B cell (primary cell): Measurements from ENCODE around the gene PPP2R3A. TPM values are rescaled to one million over a fixed set of nuclear protein-coding genes. Genes with fewer than 3 reads are reported as not detected.
"Not testable (repeated sequence)": the region's sequence is repeated elsewhere in the genome, so short reads cannot be mapped to it uniquely, and the experiment has no call there.

Experiments
- ATAC-seq: fragments of 200-7000 bp; cut with Tn5 transposase; one replicate; pipeline ENCODE4 v1.10.0; 2021; ENCODE audit warnings: low read depth, mild to moderate bottlenecking, moderate number of reproducible peaks, moderate library complexity
- CTCF ChIA-PET: fragments of 350-600 bp; sonication (Branson Sonifier 250); formaldehyde crosslinking; loops from one replicate; lab custom pipeline; 2021; ENCODE audit warnings: antibody characterized with exemption, inconsistent platforms; lab: Charles Lee
- POLR2A ChIA-PET: fragments of 350-600 bp; sonication (Branson Sonifier 250); formaldehyde crosslinking; loops from one replicate; lab custom pipeline; 2021; ENCODE audit warnings: antibody characterized with exemption; lab: Charles Lee
- DNase-seq: peaks from one replicate; pipeline ENCODE4 v3.0.0; 2013
- H2AFZ ChIP-seq: 2 replicates; pipeline ENCODE4 v1.6.1; 2012; ENCODE audit warnings: mild to moderate bottlenecking, low read depth, low read length; ENCODE audit not compliant: insufficient read depth, poor library complexity, severe bottlenecking
- H3K27ac ChIP-seq, 2 donors: 1 replicate in 1 of 2; 2 replicates in 1 of 2; pipeline ENCODE4 v1.5.1; 2012 to 2013; ENCODE audit warnings: low read length in 2 of 2, mild to moderate bottlenecking in 2 of 2, moderate library complexity in 1 of 2
- H3K27me3 ChIP-seq, 4 experiments: fragments of 200-600 bp in 1 of 4; sonication (generic) in 1 of 4; replicated peaks in 1 of 4; 1 replicate in 2 of 4; 2 replicates in 2 of 4; pipeline versions ENCODE4 v1.6.1 to v1.7.0; 2013 to 2016; ENCODE audit warnings: low read length in 3 of 4, mild to moderate bottlenecking in 2 of 4, mixed read lengths in 1 of 4, moderate library complexity in 1 of 4; ENCODE audit not compliant: insufficient read depth in 4 of 4, control insufficient read depth in 3 of 4; ENCODE audit errors: control extremely low read depth in 1 of 4
- H3K36me3 ChIP-seq, 2 experiments: replicated peaks in 1 of 2; 1 replicate in 1 of 2; 2 replicates in 1 of 2; pipeline versions ENCODE4 v1.6.1 to v1.7.1; 2013; ENCODE audit warnings: low read length in 1 of 2; ENCODE audit not compliant: insufficient read depth in 2 of 2, control insufficient read depth in 1 of 2; ENCODE audit errors: control extremely low read depth in 1 of 2, extremely low read depth in 1 of 2
- H3K4me1 ChIP-seq, 2 donors: fragments of 200-600 bp in 1 of 2; sonication (generic) in 1 of 2; 1 replicate in 1 of 2; 2 replicates in 1 of 2; pipeline versions ENCODE4 v1.5.1 to v1.6.1; 2013 to 2017; ENCODE audit warnings: low read length in 2 of 2; ENCODE audit not compliant: control insufficient read depth in 2 of 2, insufficient read depth in 2 of 2
- H3K4me2 ChIP-seq: replicated peaks from 2 replicates; pipeline ENCODE3; 2012; ENCODE audit warnings: mild to moderate bottlenecking, low read depth, low read length; ENCODE audit not compliant: poor library complexity, severe bottlenecking
- H3K4me3 ChIP-seq, 5 experiments: fragments of 200-600 bp in 1 of 5; sonication (generic) in 1 of 5; 1 replicate in 3 of 5; 2 replicates in 2 of 5; pipeline versions ENCODE4 v1.5.1 to v1.7.0; 2011 to 2016; ENCODE audit warnings: low read length in 4 of 5, mild to moderate bottlenecking in 4 of 5, low read depth in 2 of 5, control low read depth in 1 of 5, moderate library complexity in 1 of 5; ENCODE audit not compliant: insufficient read depth in 1 of 5; ENCODE audit errors: control extremely low read depth in 1 of 5, extremely low read depth in 1 of 5
- H3K79me2 ChIP-seq: fragments of 200-600 bp; sonication (generic); one replicate; pipeline ENCODE4 v1.6.0; 2016; ENCODE audit warnings: low read length; ENCODE audit not compliant: control insufficient read depth, insufficient read depth
- H3K9ac ChIP-seq: fragments of 200-600 bp; sonication (generic); 2 replicates; pipeline ENCODE4 v1.6.1; 2017; ENCODE audit warnings: mild to moderate bottlenecking, low read length, moderate library complexity
- H3K9me3 ChIP-seq, 3 donors: one replicate each; pipeline versions ENCODE4 v1.6.1 to v1.7.1; 2013; ENCODE audit warnings: low read length in 2 of 3; ENCODE audit not compliant: control insufficient read depth in 2 of 3, insufficient read depth in 1 of 3; ENCODE audit errors: control extremely low read depth in 1 of 3
- H4K20me1 ChIP-seq: 2 replicates; pipeline ENCODE4 v1.6.0; 2012; ENCODE audit warnings: mild to moderate bottlenecking, low read length; ENCODE audit not compliant: insufficient read depth, control insufficient read depth, poor library complexity, severe bottlenecking
- H3K27ac Mint-ChIP-seq: one replicate; pipeline ENCODE4 v1.8.0; 2021; ENCODE audit warnings: mixed read lengths
- H3K27me3 Mint-ChIP-seq: one replicate; pipeline ENCODE4 v1.8.0; 2021; ENCODE audit warnings: mixed read lengths
- H3K4me1 Mint-ChIP-seq: one replicate; pipeline ENCODE4 v1.8.0; 2021; ENCODE audit warnings: mixed read lengths
- H3K4me3 Mint-ChIP-seq: one replicate; pipeline ENCODE4 v1.8.0; 2021; ENCODE audit warnings: mixed read lengths
- H3K9me3 Mint-ChIP-seq: one replicate; pipeline ENCODE4 v1.8.0; 2022; ENCODE audit warnings: mixed read lengths; ENCODE audit not compliant: insufficient read depth
- EZH2 ChIP-seq: IDR thresholded peaks from 2 replicates; pipeline ENCODE4 v1.6.1; 2012; ENCODE audit warnings: borderline replicate concordance, low read depth, mild to moderate bottlenecking, moderate library complexity, low read length; ENCODE audit not compliant: insufficient read depth, poor library complexity, severe bottlenecking
- WGBS: methylation state at CpG from one replicate; pipeline ENCODE4 v1.1.5; 2013; ENCODE audit warnings: missing lambda C conversion rate; ENCODE audit not compliant: insufficient coverage; 5-methylcytosine and 5-hydroxymethylcytosine counted together
- intact Hi-C: fragments of 100-400 bp; cut with micrococcal nuclease; formaldehyde crosslinking; loops from one replicate; pipeline ENCODE4 v1.10.0; 2022
- polyA plus RNA-seq: library from polyadenylated mRNA; depleted of rRNA; stranded (reverse); fragments of >200 nt; gene quantifications from 2 replicates; pipeline ENCODE4 v1.2.3, GENCODE V29; 2012
- total RNA-seq, 2 donors: library from RNA; stranded (reverse); fragments of 120-200 nt in 1 of 2; gene quantifications; 1 replicate in 1 of 2; 2 replicates in 1 of 2; pipeline versions ENCODE4 v1.2.3 to v1.2.4, GENCODE V29; 2013 to 2022
- TF ChIP-seq, protein P1 (sequence below): fragments of 200-600 bp; IDR thresholded peaks from one replicate; pipeline ENCODE4 v1.8.0; 2022; ENCODE audit warnings: antibody characterized with exemption, mild to moderate bottlenecking

The PPP2R3A gene
- total and polyA plus RNA-seq, 2 donors (not counting 1 experiment from before 2014, with no cell fraction given), result 0.03 to 0.22 TPM

DNA sequence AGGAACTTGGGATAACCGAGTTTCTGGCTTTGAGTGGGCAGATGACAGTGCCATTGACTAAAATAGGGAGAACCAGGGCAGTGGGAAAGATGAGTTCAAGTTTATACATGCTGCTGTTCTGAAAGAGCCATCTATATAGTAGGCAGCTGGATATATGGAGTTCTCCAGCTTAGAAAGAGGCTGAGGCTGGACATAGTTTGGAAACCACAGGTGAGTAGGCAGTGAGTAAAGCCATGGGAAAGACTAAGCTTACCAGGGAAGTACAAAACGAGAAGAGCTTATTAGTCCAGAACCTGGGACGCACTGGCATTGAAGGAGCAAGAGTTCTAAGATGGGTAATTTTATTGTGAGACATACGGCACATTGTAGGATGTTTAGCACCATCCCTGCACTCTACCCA is 176.4 kb downstream of the PPP2R3A start:
- TF ChIP-seq, protein P1, sequence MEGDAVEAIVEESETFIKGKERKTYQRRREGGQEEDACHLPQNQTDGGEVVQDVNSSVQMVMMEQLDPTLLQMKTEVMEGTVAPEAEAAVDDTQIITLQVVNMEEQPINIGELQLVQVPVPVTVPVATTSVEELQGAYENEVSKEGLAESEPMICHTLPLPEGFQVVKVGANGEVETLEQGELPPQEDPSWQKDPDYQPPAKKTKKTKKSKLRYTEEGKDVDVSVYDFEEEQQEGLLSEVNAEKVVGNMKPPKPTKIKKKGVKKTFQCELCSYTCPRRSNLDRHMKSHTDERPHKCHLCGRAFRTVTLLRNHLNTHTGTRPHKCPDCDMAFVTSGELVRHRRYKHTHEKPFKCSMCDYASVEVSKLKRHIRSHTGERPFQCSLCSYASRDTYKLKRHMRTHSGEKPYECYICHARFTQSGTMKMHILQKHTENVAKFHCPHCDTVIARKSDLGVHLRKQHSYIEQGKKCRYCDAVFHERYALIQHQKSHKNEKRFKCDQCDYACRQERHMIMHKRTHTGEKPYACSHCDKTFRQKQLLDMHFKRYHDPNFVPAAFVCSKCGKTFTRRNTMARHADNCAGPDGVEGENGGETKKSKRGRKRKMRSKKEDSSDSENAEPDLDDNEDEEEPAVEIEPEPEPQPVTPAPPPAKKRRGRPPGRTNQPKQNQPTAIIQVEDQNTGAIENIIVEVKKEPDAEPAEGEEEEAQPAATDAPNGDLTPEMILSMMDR, result no peak
- TF ChIP-seq EZH2, result no peak
- ATAC-seq (no peak), DNase-seq (no peak)
- H3K27me3 Mint-ChIP-seq, result no peaks in the 10 kb centered on the region
- Histone ChIP-seq H3K9me3 (no peaks in the 10 kb centered on the region), H3K4me2 (no peak overlapping the region), H3K4me3 (no peak overlapping the region), H3K27ac (no peak overlapping the region), H3K27me3 (no peaks in the 10 kb centered on the region), H3K79me2 (no peaks in the 10 kb centered on the region), H4K20me1 (peaks cover 8% of the 10 kb centered on the region), H3K36me3 (no peaks in the 10 kb centered on the region), H2AFZ (no peak overlapping the region), H3K4me1 (no peaks in the 10 kb centered on the region), H3K9ac (no peak overlapping the region)
- H3K4me3 Mint-ChIP-seq, result no peak overlapping the region
- POLR2A ChIA-PET, result no interaction called here
- no peaks in the 10 kb centered on the region for H3K9me3 Mint-ChIP-seq
- 86% methylated on average over 2 of the region's 4 CpGs for WGBS
- H3K4me1 Mint-ChIP-seq, result peaks cover 5% of the 10 kb centered on the region
- intact Hi-C loops, result no loop called here
- H3K27ac Mint-ChIP-seq, result no peak overlapping the region
- CTCF ChIA-PET, result no interaction called here

DNA sequence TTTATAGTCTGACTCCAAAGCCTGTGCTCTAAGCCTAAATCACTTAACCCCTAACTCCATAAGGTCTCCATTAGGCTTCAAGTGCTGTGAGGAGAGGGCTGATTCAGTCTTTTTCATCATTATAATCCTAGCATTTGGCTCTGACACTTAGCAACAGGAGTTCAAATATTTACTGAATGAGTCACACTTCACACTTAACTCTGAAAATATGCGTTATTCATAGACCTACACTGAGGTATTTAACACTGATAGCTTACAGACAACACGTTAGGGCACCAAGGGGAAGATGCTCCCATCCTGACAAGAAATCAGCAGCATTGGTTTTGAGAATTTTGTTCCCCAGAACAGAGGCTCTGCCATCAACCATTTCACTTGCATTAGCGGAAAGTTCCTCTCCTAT is 177.1 kb downstream of the PPP2R3A start:
- no peaks in the 10 kb centered on the region for H3K36me3 ChIP-seq
- DNase-seq (no peak), ATAC-seq (no peak)
- no peak for TF ChIP-seq EZH2
- TF ChIP-seq, protein P1, result no peak
- H3K9ac ChIP-seq, result no peak overlapping the region
- no peak overlapping the region for H3K27ac ChIP-seq
- Mint-ChIP-seq H3K4me3 (no peak overlapping the region), H3K4me1 (peaks cover 5% of the 10 kb centered on the region), H3K27me3 (no peaks in the 10 kb centered on the region), H3K9me3 (no peaks in the 10 kb centered on the region), H3K27ac (peak overlapping the region; percentile 26)
- H3K4me2 ChIP-seq, result no peak overlapping the region
- POLR2A ChIA-PET, result no interaction called here
- intact Hi-C loops, result no loop called here
- CTCF ChIA-PET, result no interaction called here
- no peaks in the 10 kb centered on the region for H3K4me1 ChIP-seq
- peaks cover 13% of the 10 kb centered on the region for H4K20me1 ChIP-seq
- 100% methylated on average over 1 of the region's 3 CpGs for WGBS
- H3K4me3 ChIP-seq, result no peak overlapping the region
- no peaks in the 10 kb centered on the region for H3K79me2 ChIP-seq
- no peak overlapping the region for H2AFZ ChIP-seq
- no peaks in the 10 kb centered on the region for H3K27me3 ChIP-seq
- no peaks in the 10 kb centered on the region for H3K9me3 ChIP-seq

DNA sequence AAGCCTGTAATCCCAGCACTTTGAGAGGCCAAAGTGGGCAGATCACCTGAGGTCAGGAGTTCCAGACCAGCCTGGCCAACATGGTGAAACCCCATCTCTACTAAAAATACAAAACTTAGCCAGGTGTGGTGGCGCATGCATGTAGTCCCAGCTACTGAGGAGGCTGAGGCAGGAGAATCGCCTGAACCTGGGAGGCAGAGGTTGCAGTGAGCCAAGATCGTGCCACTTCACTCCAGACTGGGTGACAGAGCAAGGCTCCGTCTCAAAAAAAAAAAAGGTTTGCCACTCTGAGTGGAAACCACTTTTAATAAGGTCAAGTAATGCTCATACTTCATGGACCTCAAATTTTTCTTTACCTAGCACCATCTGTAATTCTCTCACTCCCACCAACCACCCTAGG is 178.9 kb downstream of the PPP2R3A start:
- H3K9me3 ChIP-seq, H3K36me3 ChIP-seq, ATAC-seq, H3K27ac Mint-ChIP-seq, H3K27ac ChIP-seq, H2AFZ ChIP-seq, H3K9me3 Mint-ChIP-seq, CTCF ChIA-PET, H3K27me3 ChIP-seq, H3K4me2 ChIP-seq, POLR2A ChIA-PET, H3K4me3 ChIP-seq, H3K4me3 Mint-ChIP-seq, intact Hi-C loops, H3K4me1 ChIP-seq, H3K9ac ChIP-seq, H3K27me3 Mint-ChIP-seq, DNase-seq: not testable (repeated sequence)
- H3K79me2 ChIP-seq, result peaks cover 10% of the 10 kb centered on the region
- 100% methylated on average over 3 of the region's 4 CpGs for WGBS
- peaks cover 13% of the 10 kb centered on the region for H3K4me1 Mint-ChIP-seq
- H4K20me1 ChIP-seq, result peaks cover 25% of the 10 kb centered on the region
